IPS-18c (cell line): ENCODE results near the gene FAM3D.

Experiments
- H3K4me3 ChIP-seq: 2 replicates; pipeline ENCODE4 v1.7.0; 2013; ENCODE audit warnings: low read depth, mild to moderate bottlenecking, low read length, moderate library complexity; ENCODE audit not compliant: insufficient read depth
- H3K9me3 ChIP-seq: one replicate; pipeline ENCODE4 v1.6.1; 2013; ENCODE audit warnings: mild to moderate bottlenecking, low read length, moderate library complexity; ENCODE audit not compliant: control insufficient read depth, insufficient read depth

FAM3D gene

DNA sequence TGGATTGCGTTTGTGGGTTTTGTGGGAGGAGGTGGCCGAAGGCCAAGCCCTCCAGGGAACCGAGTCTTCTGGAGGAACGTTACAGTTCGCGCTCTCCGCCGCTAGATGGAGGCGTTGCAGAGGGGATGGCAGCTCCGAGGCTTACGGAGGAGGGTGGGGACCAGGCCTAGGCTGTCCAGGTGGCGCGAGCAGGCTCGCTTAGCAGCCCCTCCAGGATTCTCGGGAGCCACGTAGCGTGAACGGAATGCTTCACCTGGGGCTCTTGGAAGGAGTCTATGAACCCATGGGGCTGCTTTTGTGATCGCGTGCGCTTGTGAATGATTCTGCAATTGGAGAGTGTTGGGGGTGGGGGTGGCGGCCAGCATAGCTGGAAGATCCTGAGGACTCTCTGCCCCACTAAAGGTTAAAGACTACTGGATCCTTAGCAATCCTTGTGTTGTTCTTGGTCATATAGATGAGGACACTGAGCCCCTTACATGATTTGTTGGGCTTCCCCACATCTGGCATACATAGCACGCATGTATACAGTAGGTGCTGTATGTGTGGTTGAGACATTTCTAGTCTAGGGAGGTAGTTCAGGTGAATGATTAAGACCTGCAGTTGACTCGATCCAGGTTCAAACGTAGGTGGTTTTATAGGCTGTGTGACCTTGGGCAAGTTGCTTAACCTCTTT, 25.7 kb downstream of the FAM3D start:
- Histone ChIP-seq H3K4me3 (no peak overlapping the region), H3K9me3 (peaks cover 2% of the 10 kb centered on the region)

DNA sequence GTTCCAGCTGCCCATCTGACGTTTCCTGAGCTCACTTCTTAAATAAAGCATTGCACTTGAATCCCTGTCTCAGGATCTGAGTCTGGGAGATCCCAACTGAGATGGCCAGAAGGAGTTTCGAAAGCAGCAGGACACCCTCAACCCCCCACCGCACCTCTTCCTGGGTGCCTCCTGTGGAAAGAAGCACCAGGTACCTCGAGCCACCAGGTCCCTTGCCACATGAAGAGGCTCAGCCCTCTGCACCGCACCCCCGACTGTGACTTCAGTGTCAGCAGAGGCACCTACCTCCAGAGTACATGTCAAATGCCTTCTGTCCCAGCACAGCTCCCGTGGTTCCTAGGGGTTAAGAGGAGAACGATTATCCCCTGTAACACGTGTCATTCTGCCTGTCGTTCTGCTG, 26.7 kb downstream of the FAM3D start:
- peaks cover 2% of the 10 kb centered on the region for H3K9me3 ChIP-seq
- H3K4me3 ChIP-seq: no peak overlapping the region

GRCh38 chr3:58639001-58639400, 27.6 kb downstream of the FAM3D start:
- Histone ChIP-seq H3K4me3 (no peak overlapping the region), H3K9me3 (peaks cover 2% of the 10 kb centered on the region)

DNA sequence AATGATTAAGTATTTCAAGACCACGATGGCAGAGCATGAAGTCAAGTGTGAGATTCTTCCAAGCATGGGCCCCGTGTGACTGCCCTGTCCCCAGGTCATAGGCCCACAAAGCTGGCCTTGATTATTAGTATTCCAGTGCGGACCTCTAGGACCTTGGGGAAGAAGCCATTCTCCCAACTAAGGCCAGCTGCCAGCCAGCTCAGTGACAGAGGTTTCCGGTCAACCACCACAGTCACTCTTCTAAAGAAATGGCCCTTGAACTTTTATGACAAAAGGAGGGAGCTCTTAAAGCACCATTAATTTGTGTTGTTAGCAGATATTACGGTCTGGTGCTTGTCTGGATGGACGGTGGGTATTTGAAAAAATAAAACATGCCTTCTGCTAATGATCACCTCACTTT, 28.0 kb downstream of the FAM3D start:
- H3K4me3 ChIP-seq: no peak overlapping the region
- H3K9me3 ChIP-seq: peaks cover 2% of the 10 kb centered on the region

DNA sequence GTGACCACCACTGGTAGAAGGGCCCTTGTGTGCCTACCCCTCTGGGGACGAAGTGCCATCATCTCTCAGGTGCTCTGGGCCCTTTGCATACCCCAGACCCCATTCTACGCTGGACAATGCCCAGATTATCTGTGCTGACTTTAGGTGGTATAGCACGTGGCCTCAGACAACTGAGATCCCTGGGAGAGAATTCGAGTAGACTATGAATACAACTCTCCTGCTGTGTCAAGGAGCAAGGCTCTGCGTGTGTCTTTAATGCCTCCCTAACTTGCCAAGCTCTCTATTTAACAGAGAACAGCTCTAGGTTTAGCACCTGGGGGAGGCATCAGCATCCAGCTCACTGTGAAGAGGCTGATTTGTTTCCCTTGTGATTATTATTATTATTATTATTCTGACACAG, 29.1 kb downstream of the FAM3D start:
- no peak overlapping the region for H3K4me3 ChIP-seq
- peaks cover 2% of the 10 kb centered on the region for H3K9me3 ChIP-seq

DNA sequence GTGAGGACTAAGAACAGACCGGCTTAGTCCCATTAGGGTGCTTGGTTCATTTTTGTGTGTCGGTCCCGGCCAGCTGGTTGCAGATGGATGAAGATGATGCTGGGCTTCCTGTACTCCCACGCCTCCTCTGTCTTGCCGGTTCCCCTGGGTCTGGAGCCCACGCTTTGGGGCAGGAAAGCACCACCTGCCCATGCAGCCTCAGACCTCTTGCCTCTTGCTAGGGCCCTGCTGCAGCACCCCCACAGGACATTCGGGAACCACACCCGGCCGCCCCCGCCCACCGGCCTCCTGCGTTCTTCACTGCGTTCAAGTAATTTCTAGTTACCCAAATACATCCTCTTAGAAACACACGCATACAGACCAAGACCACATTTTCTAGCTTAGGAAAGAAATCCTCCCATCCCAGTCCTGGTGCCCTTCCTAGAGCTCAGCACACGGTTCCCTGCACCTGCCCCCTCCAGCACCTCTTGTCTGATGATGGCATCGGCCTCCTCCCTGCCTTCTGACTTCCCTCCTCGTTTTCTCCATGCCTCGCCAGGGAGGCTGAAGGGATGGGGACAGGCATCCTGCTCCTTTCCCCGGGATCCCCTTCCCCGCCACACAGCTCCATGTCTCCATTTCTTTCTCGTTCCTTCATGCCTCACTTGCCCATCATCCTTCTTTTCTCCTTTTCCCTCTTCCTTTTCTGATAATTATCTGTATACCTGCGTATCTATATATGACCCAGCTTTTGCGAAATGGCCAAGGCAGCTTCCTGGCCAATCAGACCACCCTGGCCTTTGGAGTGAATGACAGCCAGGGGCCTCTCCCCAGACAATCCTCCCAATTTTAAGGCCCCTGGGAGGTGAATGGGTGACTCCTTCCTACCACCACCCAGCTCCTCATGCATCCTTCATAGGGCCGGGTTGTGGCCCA, 30.9 kb downstream of the FAM3D start:
- H3K4me3 ChIP-seq: no peak overlapping the region
- H3K9me3 ChIP-seq: peaks cover under 1% of the 10 kb centered on the region

GRCh38 chr3:58633157-58633865, 33.3 kb downstream of the FAM3D start:
- Histone ChIP-seq H3K4me3 (no peak overlapping the region), H3K9me3 (peaks cover 4% of the 10 kb centered on the region)

GRCh38 chr3:58631742-58632141, 34.8 kb downstream of the FAM3D start:
- H3K9me3 ChIP-seq: peaks cover 4% of the 10 kb centered on the region
- H3K4me3 ChIP-seq: no peak overlapping the region

DNA sequence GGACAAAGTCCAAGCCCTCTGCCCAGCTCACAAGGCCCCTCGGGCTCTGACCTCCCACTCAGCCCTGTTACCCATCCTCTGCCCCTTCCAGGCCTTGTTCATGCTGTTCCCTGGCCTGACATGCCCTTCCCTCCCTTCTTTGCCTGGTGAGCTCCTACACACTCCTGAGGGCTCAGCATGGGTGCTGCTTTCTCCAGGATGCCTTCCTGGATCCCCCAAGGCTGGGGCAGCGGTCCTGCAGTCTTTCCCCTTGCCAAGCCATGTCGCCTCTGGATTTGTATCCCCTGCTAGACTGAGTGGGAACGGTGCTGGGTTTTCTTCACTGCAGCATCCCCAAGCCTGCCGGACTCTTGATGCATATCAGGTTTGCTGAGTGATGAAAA, 35.9 kb downstream of the FAM3D start:
- Histone ChIP-seq H3K9me3 (peaks cover 4% of the 10 kb centered on the region), H3K4me3 (no peak overlapping the region)

GRCh38 chr3:58630076-58630709, 36.4 kb downstream of the FAM3D start:
- H3K9me3 ChIP-seq: peaks cover 6% of the 10 kb centered on the region

DNA sequence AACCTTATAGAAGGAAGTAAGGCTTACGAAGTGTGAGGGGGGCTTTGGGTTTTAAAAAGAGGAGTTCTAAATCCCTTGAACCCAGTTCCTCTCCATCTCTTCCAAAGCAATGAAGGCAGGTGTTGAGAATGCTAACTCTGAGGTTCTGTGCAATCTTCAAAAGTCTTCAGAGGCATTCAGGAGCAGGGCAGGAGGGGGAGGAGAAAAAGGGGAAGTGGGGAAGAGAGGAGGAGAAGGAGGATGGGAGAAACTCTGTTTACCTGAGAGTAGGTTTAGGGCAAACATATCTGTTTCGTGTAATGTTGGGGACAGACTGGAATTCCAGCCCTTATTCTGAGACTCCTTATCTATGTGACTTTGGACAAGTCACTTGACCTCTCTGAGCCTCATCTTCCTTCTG, 36.9 kb downstream of the FAM3D start:
- H3K4me3 ChIP-seq: no peak overlapping the region

More at GRCh38 chr3:58630076-58630709, 36.4 kb downstream of the FAM3D start:
- no peak overlapping the region for H3K4me3 ChIP-seq

GRCh38 chr3:58628823-58629562, 37.6 kb downstream of the FAM3D start:
- H3K4me3 ChIP-seq: no peak overlapping the region
- peaks cover 7% of the 10 kb centered on the region for H3K9me3 ChIP-seq

More for the DNA sequence above, 36.9 kb downstream of the FAM3D start:
- H3K9me3 ChIP-seq: peaks cover 7% of the 10 kb centered on the region

DNA sequence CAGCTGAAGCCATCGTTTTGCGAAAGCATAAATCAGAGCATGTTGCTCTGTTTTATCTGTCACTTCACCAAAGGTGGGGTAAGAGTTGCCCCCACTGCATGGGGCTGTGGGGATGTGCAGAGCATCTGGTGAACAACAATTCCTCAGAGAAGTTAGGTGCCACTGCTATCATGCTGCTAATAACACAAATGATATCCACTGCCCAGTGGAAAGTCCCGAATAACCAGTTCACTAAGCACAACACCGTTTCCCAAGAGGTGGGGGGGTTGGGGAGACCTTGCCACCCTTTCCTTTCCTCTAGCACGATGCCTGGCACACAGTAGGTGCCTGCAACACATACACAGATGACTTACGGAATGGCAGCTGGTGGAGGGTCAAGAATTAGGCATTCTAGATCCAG, 38.6 kb downstream of the FAM3D start:
- Histone ChIP-seq H3K4me3 (no peak overlapping the region), H3K9me3 (peaks cover 7% of the 10 kb centered on the region)

- peaks cover 7% of the 10 kb centered on the region for H3K9me3 ChIP-seq
- no peak overlapping the region for H3K4me3 ChIP-seq
Measured at GRCh38 chr3:58627570-58627885, 39.0 kb downstream of the FAM3D start.

DNA sequence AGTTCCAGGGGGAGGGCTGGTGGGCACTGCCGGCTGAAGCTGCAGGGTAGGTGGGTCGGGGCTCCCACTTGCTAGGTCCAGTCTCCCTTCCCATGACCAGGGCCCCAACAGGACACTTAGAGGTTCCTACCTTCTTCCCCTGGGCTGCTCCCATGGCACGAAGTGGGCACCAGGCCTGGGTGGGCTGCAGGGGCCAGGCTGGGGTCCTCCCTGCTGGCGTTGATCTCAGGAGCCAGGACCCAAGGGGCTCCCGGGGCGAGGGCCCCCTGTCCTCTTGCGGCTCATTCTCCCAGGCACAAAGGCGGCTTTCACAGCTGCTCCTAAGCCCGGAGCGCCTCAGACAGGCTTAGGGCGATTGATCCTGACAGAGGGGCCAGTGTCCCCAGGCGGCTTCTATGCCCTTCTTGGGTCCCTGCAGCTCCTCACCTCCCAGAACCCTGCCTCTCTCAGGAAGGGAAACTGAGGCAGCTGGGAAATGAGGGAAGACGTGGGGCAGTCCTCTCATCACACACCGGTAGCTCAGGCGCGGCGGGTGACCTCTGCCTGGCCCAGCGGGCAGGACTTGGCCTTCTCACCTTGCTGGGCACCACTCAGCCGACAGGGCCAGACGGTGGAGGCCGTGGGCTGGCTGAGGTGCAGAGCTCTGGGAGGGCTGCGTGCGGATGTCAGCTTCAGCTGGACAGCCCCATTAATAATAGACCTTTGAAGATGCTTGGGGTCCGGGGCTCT, 39.6 kb downstream of the FAM3D start:
- Histone ChIP-seq H3K9me3 (peaks cover 7% of the 10 kb centered on the region), H3K4me3 (no peak overlapping the region)

- Histone ChIP-seq H3K4me3 (no peak overlapping the region), H3K9me3 (peaks cover 3% of the 10 kb centered on the region)
Measured at GRCh38 chr3:58625196-58625824, 41.3 kb downstream of the FAM3D start.
